ENCODE results near the gene IAPP.

Gene IAPP

GRCh38 chr12:21372602-21373001 lies at the start of gene IAPP:
IAPP (plus strand) TSS chr12:21372902; CDS start chr12:21373352, 450 bp downstream.
- H3K4me3 Mint-ChIP-seq = no peak within 1 kb of the TSS
- H3K27ac Mint-ChIP-seq = no peak within 1 kb of the TSS
- H3K4me1 Mint-ChIP-seq (ENCODE audit: low read depth) = peaks cover 3% of the 10 kb centered on the region
- no peaks in the 10 kb centered on the region for H3K36me3 Mint-ChIP-seq
- peaks cover 4% of the 10 kb centered on the region for H3K27me3 Mint-ChIP-seq
- H3K9me3 Mint-ChIP-seq (ENCODE audit: low read depth) = no peaks in the 10 kb centered on the region

- Mint-ChIP-seq H3K9me3 (ENCODE audit: low read depth) (peaks cover 7% of the 10 kb centered on the region), H3K36me3 (peaks cover 8% of the 10 kb centered on the region), H3K27me3 (peaks cover 1% of the 10 kb centered on the region), H3K4me3 (no peak overlapping the region), H3K27ac (no peak overlapping the region), H3K4me1 (ENCODE audit: low read depth) (no peaks in the 10 kb centered on the region)
Observed at GRCh38 chr12:21323736-21324135, 49.0 kb upstream of the IAPP start.

DNA sequence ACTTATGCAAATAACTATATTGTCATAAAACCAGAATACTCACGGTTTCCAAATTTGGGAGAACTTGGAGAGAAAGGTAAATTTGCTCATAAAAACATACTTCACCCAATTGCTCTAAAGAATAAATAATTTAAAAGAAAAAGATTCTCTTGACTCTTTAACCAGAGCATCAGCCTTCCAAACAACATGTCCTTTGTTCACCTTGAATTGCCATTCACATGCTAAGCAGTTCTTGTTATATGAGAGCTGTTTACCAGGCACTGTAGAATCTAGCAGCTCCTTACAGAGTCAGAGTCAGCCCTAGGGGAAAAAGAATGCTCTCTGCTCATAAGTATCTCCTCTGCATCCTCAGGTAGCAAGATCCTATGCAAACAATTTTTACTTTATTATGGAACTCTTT lies 48.2 kb upstream of the IAPP start:
- Mint-ChIP-seq H3K4me3 (no peak overlapping the region), H3K9me3 (ENCODE audit: low read depth) (peaks cover 7% of the 10 kb centered on the region), H3K27ac (no peak overlapping the region), H3K4me1 (ENCODE audit: low read depth) (no peaks in the 10 kb centered on the region), H3K36me3 (peaks cover 8% of the 10 kb centered on the region), H3K27me3 (peaks cover 3% of the 10 kb centered on the region)

GRCh38 chr12:21328578-21328977 lies 44.1 kb upstream of the IAPP start:
- Mint-ChIP-seq H3K36me3 (peaks cover 8% of the 10 kb centered on the region), H3K9me3 (ENCODE audit: low read depth) (peaks cover 14% of the 10 kb centered on the region), H3K27me3 (peaks cover 5% of the 10 kb centered on the region), H3K4me3 (no peak overlapping the region), H3K27ac (no peak overlapping the region), H3K4me1 (ENCODE audit: low read depth) (no peaks in the 10 kb centered on the region)

- H3K9me3 Mint-ChIP-seq (ENCODE audit: low read depth) = peaks cover 14% of the 10 kb centered on the region
- H3K27me3 Mint-ChIP-seq = peaks cover 4% of the 10 kb centered on the region
- H3K4me1 Mint-ChIP-seq (ENCODE audit: low read depth) = no peaks in the 10 kb centered on the region
- H3K27ac Mint-ChIP-seq = no peak overlapping the region
- peaks cover 8% of the 10 kb centered on the region for H3K36me3 Mint-ChIP-seq
- H3K4me3 Mint-ChIP-seq = no peak overlapping the region
Observed at GRCh38 chr12:21330682-21331253, 41.9 kb upstream of the IAPP start.

GRCh38 chr12:21334771-21335325 lies 37.9 kb upstream of the IAPP start, which contains the start of gene SLCO1A2:
SLCO1A2 (minus strand) TSS chr12:21334917; CDS start chr12:21334647, 270 bp downstream.
- Mint-ChIP-seq H3K36me3 (no peaks in the 10 kb centered on the region), H3K27ac (no peak within 1 kb of the TSS), H3K9me3 (ENCODE audit: low read depth) (peaks cover 6% of the 10 kb centered on the region), H3K4me1 (ENCODE audit: low read depth) (no peaks in the 10 kb centered on the region), H3K27me3 (peaks cover 4% of the 10 kb centered on the region), H3K4me3 (no peak within 1 kb of the TSS)

GRCh38 chr12:21336656-21337055 lies 36.0 kb upstream of the IAPP start:
- Mint-ChIP-seq H3K27ac (no peak overlapping the region), H3K4me1 (ENCODE audit: low read depth) (no peaks in the 10 kb centered on the region), H3K36me3 (no peaks in the 10 kb centered on the region), H3K27me3 (peaks cover 4% of the 10 kb centered on the region), H3K4me3 (no peak overlapping the region), H3K9me3 (ENCODE audit: low read depth) (no peaks in the 10 kb centered on the region)

DNA sequence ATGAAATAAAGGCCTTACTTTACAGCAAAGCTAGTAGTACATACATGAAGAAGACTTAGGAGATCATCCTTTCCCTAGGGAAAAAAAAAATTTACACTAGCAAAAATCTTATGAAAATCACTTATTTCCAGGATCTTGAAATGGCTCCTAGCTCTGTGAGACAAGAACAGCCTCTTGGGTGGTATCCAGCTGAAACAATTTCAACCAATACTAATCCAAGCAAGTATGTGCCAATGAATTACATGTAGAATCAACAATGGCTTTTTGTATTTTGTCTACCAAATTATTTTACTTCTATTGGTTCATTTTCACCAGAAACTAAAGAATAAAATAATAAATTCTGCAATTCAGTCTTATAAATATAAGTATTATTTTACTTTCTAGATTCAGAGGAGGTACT lies 35.2 kb upstream of the IAPP start:
- no peaks in the 10 kb centered on the region for H3K36me3 Mint-ChIP-seq
- peaks cover 2% of the 10 kb centered on the region for H3K27me3 Mint-ChIP-seq
- H3K4me1 Mint-ChIP-seq (ENCODE audit: low read depth) = no peaks in the 10 kb centered on the region
- no peaks in the 10 kb centered on the region for H3K9me3 Mint-ChIP-seq (ENCODE audit: low read depth)
- no peak overlapping the region for H3K27ac Mint-ChIP-seq
- no peak overlapping the region for H3K4me3 Mint-ChIP-seq

GRCh38 chr12:21337959-21338744 lies 34.5 kb upstream of the IAPP start:
- no peaks in the 10 kb centered on the region for H3K4me1 Mint-ChIP-seq (ENCODE audit: low read depth)
- H3K27ac Mint-ChIP-seq = no peak overlapping the region
- peaks cover 3% of the 10 kb centered on the region for H3K27me3 Mint-ChIP-seq
- no peak overlapping the region for H3K4me3 Mint-ChIP-seq
- no peaks in the 10 kb centered on the region for H3K36me3 Mint-ChIP-seq
- H3K9me3 Mint-ChIP-seq (ENCODE audit: low read depth) = no peaks in the 10 kb centered on the region

GRCh38 chr12:21339921-21340320 lies 32.8 kb upstream of the IAPP start:
- Mint-ChIP-seq H3K36me3 (no peaks in the 10 kb centered on the region), H3K4me3 (no peak overlapping the region), H3K27ac (no peak overlapping the region), H3K9me3 (ENCODE audit: low read depth) (no peaks in the 10 kb centered on the region), H3K4me1 (ENCODE audit: low read depth) (no peaks in the 10 kb centered on the region), H3K27me3 (peaks cover 3% of the 10 kb centered on the region)

GRCh38 chr12:21340403-21340802 lies 32.3 kb upstream of the IAPP start:
- no peak overlapping the region for H3K4me3 Mint-ChIP-seq
- H3K9me3 Mint-ChIP-seq (ENCODE audit: low read depth) = no peaks in the 10 kb centered on the region
- no peak overlapping the region for H3K27ac Mint-ChIP-seq
- peaks cover 3% of the 10 kb centered on the region for H3K27me3 Mint-ChIP-seq
- H3K36me3 Mint-ChIP-seq = no peaks in the 10 kb centered on the region
- no peaks in the 10 kb centered on the region for H3K4me1 Mint-ChIP-seq (ENCODE audit: low read depth)

DNA sequence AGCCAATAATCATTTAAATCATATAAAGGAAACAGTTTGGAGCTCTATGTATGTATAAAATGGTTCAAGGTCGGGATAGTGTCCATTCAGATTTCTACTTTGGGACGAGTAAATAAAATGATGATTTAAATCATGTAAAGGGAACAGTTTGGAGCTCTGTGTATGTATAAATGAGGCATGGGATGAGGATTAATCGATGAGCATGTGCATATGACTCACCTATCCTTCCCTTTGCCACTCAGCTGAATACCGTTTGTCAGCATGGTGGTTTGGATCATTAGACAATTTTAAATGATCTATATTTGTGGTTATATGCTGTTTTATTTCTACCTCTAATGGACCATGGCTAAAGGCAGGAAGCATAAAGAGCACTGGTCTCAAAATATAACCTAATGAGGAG lies 30.9 kb upstream of the IAPP start:
- peaks cover 5% of the 10 kb centered on the region for H3K27me3 Mint-ChIP-seq

GRCh38 chr12:21343636-21344035 lies 29.1 kb upstream of the IAPP start:
- H3K27me3 Mint-ChIP-seq = peaks cover 6% of the 10 kb centered on the region
- no peak overlapping the region for H3K27ac Mint-ChIP-seq
- H3K4me1 Mint-ChIP-seq (ENCODE audit: low read depth) = no peaks in the 10 kb centered on the region
- H3K9me3 Mint-ChIP-seq (ENCODE audit: low read depth) = no peaks in the 10 kb centered on the region
- no peak overlapping the region for H3K4me3 Mint-ChIP-seq
- H3K36me3 Mint-ChIP-seq = no peaks in the 10 kb centered on the region

More for the DNA sequence above, 30.9 kb upstream of the IAPP start:
- no peaks in the 10 kb centered on the region for H3K4me1 Mint-ChIP-seq (ENCODE audit: low read depth)
- H3K4me3 Mint-ChIP-seq = no peak overlapping the region
- H3K9me3 Mint-ChIP-seq (ENCODE audit: low read depth) = no peaks in the 10 kb centered on the region
- no peak overlapping the region for H3K27ac Mint-ChIP-seq
- no peaks in the 10 kb centered on the region for H3K36me3 Mint-ChIP-seq

DNA sequence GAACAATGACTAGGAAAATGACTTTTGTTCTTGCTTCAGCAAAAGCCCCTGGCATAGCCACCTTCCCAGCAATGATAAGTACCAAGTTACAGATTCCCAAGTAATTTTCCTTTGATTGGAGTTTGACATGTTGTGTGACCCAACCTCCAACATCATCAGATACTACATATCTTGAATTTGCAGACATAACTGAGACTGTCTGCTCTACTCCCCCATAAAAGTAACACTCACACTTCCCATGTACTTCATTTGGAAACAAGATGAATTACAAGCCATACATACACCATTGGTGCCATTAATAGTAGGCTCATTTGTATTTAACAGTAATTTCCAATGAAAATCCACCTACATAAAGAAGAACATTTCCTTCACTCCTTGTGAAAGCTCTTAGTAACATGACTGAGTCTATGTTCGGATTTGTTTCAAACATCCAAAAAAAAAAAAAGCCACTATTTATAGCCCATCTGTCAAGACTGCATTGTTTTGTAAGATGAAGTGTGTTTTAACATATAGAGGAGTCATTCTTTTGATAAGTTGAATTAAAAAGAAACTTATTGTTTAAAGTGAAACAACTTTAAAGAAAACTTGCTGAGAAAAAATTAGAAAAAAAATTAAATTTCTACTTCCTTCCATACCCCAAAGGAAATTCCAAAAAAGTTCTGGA lies 26.0 kb upstream of the IAPP start:
- no peaks in the 10 kb centered on the region for H3K36me3 Mint-ChIP-seq
- peaks cover 8% of the 10 kb centered on the region for H3K27me3 Mint-ChIP-seq
- H3K27ac Mint-ChIP-seq = no peak overlapping the region
- no peaks in the 10 kb centered on the region for H3K9me3 Mint-ChIP-seq (ENCODE audit: low read depth)
- no peaks in the 10 kb centered on the region for H3K4me1 Mint-ChIP-seq (ENCODE audit: low read depth)
- H3K4me3 Mint-ChIP-seq = no peak overlapping the region

GRCh38 chr12:21350975-21351374 lies 21.7 kb upstream of the IAPP start:
- Mint-ChIP-seq H3K36me3 (no peaks in the 10 kb centered on the region), H3K27me3 (peaks cover 14% of the 10 kb centered on the region), H3K4me1 (ENCODE audit: low read depth) (no peaks in the 10 kb centered on the region), H3K9me3 (ENCODE audit: low read depth) (no peaks in the 10 kb centered on the region), H3K4me3 (no peak overlapping the region), H3K27ac (no peak overlapping the region)
